SH-SY5Y (cell line): ENCODE measurements around the gene ISLR2.

Experiments
- GATA2 ChIP-seq: IDR thresholded peaks from 2 replicates; pipeline ENCODE4 v1.6.1; 2011; ENCODE audit warnings: mild to moderate bottlenecking, low read depth, low read length
- GATA3 ChIP-seq: IDR thresholded peaks from 2 replicates; pipeline ENCODE4 v1.6.1; 2011; ENCODE audit warnings: low read depth, mild to moderate bottlenecking, low read length, moderate library complexity

GRCh38 chr15:74124759-74125158 lies 5.6 kb upstream of the ISLR2 start:
- TF ChIP-seq GATA2 (no peak), GATA3 (no peak)
